SK-N-DZ (cell line): Measurements from ENCODE around the gene AIDA.
A peak's percentile ranks its signal among the peaks of the same experiment; 100 is the strongest.
"Not testable (repeated sequence)": the region's sequence is repeated elsewhere in the genome, so short reads cannot be mapped to it uniquely, and the experiment has no call there.

Experiments used
- DNase-seq: peaks from one replicate; pipeline ENCODE4 v3.0.0-alpha.2; 2015; ENCODE audit warnings: low spot score

AIDA gene

DNA sequence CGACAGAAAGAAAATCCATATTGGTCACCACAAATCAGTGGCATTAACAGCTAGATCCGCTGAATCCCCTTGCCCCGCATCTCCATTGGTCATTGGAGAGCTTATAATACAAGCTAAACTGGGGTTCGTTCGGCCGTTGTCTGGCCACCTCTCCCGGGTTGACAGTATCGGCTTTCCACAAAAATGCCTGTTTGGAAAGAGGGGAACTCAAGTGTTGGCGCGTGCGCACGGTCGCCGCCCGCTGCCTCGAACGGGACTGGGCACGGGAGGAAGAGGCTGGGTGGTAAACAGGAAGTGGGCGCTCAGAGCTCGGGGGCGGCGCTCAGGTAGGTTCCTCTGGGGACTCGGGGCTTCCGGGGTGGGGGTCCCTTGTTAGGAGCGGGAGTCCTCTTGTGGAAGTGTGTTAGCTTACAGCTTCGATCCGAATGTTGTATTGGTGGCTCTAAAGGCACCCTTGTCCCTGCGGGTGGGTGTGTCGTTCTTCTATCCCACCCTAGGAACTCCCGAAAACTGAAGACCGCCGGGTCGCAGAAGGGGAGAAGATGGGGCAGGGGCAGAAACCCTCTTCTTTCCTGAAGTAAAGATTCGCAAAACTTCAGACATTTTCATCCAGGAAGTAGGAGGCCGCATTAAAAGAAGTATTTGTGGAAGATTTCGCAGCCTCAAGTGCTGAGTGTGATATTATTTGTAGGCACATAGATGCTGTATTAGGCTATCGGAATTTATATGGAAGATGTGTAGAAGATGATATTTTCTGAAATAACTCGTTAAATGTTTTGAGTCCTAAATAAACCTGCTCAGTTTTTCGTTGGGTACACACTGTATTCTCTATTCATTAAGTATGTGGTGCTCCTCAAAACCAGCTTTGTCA lies 1.0 kb upstream of the AIDA start:
- peak; percentile 94 for DNase-seq

DNA sequence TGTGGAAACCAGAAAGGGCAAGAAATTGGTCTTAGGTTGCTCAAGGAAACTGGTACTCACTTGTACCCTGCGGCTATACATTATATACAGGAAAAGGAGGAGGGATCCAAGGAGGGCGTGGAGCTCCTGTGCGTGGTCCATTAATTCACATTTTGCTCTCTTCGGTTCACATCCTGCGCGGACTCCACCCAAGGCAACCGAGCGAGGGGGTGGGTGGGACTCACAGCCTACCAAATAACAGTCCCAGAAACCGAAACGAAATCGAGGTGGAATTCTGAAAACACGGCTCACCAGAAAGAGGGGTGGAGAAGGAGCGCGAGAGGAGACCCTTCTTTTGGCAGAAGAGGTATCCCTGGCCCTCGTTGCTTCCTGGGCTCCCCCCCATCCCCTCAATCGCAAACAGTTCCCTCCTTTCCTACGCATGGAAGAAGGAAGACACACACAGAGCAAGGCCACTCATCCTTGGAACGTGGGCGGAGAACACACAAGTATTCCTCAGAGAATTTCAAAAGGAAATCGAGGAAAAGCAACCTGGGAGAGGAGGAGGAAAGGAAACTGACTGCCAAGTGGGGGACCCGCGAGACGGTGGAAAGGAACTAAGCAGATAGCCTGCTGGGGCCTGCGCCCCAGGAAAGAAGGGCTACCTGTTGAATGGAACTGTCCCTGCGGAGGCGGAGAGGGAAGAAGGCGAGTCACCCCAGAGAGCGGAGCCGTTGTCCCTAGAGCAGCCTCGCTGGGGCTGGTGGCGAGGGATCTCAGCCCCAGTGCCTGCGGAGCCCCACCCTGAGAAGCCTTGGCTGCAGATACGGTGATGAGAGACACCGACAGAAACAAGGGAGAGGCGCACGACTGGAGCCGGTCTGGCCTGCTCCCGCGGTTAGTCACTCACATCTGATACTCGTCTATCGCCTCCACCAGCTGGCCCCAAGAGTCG lies 705 bp downstream of the AIDA start:
- peak; percentile 47 for DNase-seq

DNA sequence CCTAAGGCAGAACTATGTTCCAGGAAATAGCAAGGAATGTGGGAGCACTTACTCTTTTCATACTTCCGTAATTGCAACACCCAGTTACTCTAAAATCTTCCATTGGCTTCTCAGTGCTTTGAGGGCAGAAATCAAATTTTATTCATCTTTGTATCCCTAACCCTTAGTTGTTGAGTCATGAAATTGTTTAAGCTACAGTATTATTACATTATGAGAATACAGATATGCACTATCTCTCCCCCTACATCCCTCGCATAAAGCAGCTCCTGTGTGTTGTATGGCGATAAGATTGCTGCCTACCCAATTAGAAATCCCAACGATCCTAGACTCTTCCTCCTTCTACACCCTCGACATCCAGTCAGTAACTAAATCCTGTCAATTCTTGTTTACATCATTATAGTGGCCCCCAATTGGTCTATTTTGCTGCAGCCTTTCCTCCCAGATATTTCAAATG lies 2.6 kb downstream of the AIDA start:
- no peak for DNase-seq

DNA sequence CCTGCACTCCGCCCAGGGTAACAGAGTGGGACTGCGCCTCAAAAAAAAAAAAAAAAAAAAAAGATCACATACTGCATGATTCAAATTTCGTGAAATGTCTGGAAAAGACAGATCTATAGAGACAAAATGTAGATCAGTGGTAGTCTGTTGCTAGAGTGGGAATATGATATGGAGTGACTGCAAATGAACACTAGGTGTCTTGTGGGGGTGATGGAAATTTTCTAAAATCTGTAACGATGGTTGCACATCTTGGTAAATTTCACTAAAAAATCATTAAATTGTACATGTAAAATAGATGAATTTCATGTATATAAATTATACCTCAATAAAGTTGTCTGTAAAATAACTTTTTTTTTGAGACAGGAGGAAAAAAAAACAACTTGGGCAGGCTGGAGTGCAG lies 5.5 kb downstream of the AIDA start:
- no peak for DNase-seq

DNA sequence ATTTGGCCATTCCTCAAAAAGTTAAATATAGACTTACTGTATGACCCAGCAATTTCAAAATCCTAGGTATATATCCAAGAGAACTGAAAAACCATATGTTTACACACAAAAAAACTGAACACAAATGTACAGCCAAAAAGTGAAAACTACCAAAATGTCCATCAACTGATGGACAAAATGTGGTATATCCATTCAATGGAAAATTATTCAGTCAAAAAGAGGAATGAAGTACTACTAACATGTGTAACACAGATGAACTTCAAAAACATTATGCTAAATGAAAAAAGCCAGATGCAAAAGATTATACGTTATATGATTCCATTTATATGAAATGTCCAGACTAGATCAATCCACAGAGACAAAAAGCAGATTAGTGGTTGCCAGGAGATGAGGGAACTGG lies 8.0 kb downstream of the AIDA start:
- no peak for DNase-seq

DNA sequence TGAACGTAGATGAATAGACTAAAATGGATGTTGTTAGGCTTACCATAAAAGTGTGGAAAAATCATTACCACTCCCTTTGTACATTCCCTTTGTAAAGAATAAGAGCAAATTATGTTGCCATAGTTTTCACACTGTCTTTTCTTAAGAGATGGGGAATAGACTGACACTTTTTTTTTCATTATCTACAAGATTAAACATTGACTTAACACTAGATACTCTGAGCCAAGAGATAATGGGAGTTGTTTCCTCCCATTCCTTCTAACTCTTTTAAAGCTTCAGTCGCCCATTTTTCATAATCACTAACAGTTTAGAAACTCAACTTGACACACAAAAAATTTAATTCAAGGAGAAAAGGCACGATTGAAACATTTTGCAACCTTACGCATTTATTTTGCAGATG lies 10.1 kb downstream of the AIDA start:
- no peak for DNase-seq

DNA sequence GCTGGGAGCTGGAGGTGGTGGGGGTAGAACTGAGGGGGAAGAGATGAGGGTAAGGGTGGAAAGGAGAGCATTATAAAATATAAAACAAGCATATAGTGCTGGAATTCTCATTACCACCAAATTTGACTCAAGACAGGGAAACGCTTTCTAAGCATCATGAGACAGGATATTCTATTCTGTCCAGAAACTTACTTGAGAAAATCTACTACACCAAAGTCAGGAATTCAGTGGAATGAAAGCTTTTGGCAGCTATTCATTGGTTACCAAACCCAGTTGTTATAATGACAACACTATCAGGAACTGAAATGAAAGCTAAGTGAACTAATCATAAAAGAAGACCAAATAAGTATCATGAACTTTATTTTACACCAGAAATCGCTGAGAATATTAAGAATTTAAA lies 14.5 kb downstream of the AIDA start:
- no peak for DNase-seq

DNA sequence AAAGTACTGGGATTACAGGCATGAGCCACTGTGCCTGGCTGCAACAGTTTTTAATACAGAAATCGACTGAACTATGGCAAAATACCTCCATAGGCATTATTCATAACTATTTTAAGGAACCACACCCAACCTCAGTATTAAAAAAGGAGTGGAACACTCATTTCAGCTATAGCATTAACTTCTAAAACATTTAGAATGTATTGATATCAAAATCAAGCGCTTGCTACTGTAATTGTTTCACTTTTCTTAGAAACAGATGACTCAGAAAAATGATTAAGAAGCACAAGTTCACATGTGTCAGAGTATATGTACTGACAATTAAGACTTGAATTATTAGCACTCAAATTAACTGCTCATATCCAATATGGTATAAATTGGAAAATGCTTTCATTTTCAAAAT lies 15.1 kb downstream of the AIDA start:
- DNase-seq, result no peak

DNA sequence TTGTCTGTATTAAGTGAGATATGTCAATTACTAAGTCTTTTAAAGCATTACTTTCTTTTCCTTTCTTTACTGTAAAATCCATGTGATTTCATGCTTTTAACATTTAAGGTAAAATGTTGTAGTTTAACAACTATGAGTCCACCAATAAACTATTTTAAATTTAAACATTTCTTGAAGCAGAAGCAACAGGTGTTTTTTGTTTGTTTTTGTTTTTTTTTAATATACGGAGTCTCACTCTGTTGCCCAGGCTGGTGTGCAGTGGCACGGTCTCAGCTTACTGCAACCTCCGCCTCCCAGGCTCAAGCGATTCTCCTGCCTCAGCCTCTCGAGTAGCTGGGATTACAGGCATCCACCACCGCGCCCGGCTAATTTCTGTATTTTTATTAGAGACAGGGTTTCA lies 15.6 kb downstream of the AIDA start:
- no peak for DNase-seq

DNA sequence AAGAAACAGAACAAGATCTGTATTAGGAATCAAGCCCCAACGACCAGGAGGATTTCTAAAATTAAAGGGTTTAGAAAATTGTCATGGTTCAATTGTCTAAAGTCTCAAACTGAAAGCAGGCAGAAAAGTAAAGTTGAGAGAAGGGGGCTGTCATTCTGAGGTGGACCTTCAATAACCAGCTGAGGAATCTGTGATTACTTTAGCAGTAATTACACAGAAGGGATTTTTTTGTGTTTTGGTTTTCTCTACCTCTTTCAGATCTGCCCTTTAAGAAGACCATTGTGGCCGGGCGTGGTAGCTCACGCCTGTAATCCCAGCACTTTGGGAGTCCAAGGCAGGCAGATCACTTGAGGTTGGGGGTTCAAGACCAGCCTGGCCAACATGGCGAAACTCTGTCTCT lies 17.4 kb downstream of the AIDA start:
- DNase-seq, result no peak

DNA sequence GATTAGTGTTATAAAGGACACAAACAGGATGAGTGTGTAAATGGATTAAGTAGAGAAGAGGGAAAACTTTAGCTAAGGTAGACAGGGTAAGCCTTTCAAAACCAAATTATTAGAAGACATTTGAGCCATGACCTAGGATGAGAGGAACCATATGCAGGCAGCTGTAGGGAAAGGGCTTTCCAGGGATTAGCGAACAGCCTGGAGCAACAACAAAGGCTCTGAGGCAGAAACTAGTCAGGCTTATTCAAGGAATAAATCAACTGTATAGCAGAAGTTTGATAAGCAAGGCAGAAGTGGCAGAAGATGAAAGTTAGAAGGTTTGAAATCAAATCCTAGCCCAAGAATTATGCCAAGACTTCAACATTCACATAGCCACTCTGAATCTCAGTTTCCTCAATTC lies 21.3 kb downstream of the AIDA start:
- DNase-seq, result no peak

DNA sequence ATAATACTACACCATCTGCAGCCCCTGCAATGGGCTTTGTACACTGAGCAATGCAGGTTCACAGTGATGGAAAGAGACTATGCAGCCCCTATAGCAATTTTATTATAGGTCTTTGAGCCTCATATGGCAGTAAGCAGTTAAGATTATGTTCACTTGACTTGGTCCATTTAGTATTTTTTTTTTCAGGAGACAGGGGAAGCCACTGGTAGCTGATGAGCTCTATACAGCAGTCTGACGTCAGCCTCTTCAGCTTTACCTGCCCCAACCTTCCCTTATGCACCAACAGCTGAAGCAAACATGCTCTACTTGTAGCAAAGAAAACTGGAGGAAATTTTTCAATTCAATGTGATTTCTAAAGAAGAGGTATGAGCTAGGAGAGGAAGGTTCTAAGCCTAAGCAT lies 32.2 kb downstream of the AIDA start:
- no peak for DNase-seq

DNA sequence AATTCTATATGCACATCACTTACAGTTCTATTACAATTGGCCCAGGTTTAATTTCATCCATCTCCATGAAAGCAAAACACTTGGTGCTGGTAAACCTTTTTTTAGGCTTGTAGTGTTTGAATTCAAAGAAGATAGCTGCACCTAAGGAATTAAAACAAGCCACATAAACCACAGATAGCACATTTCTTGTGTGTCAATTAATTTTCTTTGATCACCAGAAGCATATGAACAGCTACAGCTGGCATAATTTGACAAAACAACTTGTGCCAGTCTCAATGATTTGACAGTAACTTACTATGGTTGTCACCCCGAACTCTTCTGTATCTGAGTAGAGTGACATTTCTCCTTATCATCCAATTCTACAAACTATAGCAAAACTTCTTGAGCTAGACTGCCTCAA lies 42.2 kb downstream of the AIDA start:
- DNase-seq, result no peak

DNA sequence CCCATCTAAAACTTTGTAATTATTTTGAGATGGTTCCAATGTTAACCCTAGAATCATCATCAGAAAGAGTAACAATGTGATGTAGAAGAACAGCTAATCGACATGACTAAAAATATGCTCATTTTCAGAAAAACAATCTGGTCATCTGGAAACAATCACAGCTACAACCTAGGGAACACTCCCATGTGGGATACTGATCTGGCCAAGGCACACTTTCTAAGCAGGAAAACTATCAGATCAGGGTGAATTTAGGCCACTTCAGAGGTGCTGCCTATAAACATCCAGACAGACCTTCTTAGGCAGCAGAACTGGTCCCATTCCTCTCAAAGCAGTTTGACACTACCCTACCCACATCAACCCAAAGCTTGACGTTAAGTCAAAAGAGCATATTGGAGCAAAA lies 43.2 kb downstream of the AIDA start:
- not testable (repeated sequence) for DNase-seq

DNA sequence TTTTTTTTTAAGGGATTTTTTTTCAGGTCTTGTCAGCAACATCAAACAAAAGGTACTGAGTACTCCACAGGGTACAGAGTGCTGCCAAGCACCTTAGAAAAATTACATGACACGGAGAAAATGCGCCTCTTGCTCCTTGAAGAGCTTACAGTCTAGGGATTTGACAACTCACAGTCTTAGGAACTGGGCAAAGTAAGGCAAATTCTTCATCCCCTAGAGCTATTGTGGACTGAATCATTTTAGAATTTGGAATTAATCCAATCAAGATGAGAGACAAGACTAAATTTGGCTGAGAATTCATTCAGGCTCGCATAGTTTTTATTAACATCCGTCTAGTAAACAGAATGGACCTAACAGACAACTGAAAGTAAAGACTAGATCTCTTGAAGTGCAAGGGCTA lies 44.1 kb downstream of the AIDA start:
- not testable (repeated sequence) for DNase-seq

DNA sequence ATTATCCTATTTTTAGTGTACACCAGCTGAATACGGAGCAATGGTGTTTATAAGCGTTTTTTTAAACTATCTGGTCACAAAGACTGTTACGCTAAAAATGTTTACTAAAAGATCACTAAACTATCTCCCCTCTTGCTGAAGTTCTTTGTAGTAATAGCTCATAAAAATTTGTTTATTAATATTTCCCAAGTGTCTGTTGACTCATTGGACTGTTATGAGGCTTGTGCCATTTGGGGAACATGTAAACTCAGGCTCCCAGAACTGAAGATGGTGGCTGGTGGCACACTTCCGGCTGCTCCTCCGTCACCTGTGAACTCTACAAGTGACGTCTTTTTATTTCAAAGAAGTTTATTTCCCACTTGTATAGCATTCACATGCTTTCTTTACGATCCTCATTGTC lies 46.3 kb downstream of the AIDA start:
- DNase-seq, result no peak

DNA sequence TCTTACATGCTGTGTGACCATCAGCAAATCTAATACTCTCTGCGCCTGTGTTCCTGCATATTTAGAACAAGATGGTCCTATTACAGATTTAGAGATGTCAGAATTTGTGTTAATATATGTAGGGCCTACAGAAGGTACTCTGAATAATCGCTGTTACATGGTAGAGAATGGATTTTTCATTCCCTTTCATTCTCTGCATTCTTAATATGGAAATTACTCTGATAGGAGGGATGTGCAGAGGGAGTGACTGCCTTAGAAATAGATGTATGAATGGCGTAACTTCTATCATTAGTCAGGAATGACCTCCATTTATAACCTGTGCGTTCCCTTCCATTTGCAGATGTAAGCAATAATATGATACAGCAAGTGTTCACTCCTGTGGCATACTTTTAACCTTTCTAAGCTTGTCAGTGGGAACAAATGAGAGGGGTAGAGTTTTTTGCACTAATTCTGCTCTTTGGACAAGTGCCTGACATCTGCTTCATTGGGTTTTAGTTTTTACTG lies 48.8 kb downstream of the AIDA start:
- no peak for DNase-seq

DNA sequence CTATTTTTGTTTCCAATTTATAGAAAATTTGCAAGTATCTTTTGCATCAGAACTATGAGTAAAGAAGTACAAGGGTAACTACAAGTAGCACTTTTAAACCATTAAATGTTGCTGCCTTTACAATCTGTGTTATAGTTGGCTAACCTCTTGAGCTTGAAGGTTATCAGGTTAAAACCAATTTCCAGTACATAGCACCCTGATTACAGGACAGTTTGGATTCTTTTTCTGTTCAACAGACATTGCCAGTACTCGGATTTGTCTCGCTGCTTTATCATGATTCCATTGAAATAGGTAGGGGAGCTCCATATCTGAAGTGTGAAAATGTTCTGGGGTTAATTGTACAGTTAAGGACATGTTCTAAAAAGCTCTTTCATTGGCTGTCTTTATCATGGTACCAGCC lies 54.4 kb downstream of the AIDA start:
- DNase-seq, result no peak

DNA sequence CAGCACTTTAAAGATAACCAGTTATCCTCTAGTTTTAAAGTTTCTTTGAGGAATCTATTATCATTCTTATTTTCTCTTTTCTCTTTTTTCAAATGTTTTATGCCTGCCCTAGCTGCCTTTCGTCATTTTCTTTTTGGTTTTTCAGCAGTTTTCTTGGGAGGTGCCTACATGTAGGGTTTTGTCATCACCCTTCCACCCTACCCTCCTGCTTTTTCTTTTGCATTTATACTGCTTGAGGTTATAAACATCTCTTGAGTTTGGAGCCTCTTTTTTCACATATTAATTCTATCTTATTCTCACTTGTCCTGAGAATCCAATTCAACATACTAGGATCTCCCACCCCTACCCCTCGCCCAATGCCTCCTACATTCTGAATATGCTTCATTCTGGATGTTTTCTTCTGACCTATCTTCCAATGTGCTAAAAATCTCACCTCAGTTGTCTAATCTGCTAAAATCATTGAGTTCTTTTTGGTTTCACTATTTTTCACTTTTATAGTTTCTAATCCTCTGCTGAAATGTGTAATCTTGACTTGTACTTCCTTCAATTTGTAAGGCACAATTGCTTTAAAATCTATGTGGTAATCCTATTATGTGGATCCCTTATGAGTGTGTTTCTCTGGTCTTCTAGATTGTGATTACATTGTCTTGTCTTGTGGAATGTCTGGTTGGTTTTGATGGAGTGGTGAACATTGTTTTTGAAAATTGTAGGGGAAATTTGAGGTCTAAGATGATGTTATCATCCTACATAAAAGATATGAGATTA lies 55.7 kb downstream of the AIDA start:
- no peak for DNase-seq

DNA sequence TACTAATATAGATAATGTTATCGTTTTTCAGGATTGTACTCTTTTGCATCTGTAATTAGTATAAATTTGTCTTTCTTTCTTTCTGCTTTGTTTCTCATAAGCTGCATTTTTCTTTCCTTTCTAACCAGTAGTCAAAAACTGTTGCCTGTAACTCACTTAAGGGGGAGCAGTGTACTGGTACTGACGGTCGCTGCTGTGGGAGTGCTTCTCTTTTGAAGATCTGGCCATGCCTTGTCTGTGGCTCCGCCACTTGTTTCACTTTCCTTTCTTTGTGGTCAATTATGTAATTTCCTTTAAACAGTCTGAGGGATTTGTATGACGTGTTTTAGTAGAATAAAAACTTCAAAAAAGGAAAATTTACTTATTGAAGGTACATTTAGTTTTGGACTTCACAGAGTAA lies 57.4 kb downstream of the AIDA start:
- DNase-seq, result no peak

DNA sequence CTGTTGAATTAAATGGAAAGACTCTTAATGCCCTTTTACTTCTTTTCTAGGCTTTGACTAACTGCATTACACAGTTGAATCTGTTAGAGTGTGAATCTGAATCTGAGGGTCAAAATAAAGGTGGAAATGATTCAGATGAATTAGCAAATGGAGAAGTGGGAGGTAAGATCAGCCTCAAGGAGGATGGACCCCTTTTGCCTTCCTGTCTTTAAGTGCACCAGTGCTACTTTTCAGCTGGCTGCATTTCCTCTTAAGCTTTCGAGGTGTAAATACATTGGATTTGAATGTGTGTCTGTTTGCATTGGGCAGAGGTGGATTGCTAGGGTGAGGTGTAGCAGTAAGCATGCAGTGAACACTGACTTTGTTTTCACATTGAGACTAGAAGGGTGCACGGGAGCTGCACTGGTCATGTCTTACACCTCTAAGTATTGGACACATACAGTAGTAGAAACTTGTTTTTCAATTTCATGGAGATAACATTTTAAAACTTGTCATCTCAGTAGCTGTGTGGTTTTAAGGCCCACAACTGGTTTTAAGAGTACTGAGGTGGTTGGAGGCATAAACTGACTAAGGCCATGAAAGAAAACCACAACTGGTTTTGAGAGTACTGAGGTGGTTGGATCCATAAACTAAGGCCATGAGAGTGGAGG lies 59.0 kb downstream of the AIDA start:
- no peak for DNase-seq
